ENCODE results near the gene RAPGEF5. TPM values are rescaled to one million over a fixed set of nuclear protein-coding genes. Genes with fewer than 3 reads are reported as not detected.

Gene RAPGEF5
- total RNA-seq, 1 experiment from 2014 or later = 20.8 TPM

GRCh38 chr7:22386206-22386858 is 29.4 kb upstream of the RAPGEF5 start:
- no peak for DNase-seq (ENCODE audit: low read depth, low spot score)
- in situ Hi-C loops (cut with HindIII; ENCODE audit: low pct_unique_long_range_greater_than_20kb, low sequenced_read_pairs) = no loop called here

GRCh38 chr7:22385326-22385725 is 28.4 kb upstream of the RAPGEF5 start:
- no peak for DNase-seq (ENCODE audit: low read depth, low spot score)
- in situ Hi-C loops (cut with HindIII; ENCODE audit: low pct_unique_long_range_greater_than_20kb, low sequenced_read_pairs) = no loop called here

GRCh38 chr7:22380333-22380732 is 23.4 kb upstream of the RAPGEF5 start:
- in situ Hi-C loops (cut with HindIII; ENCODE audit: low pct_unique_long_range_greater_than_20kb, low sequenced_read_pairs) = no loop called here
- DNase-seq (ENCODE audit: low read depth, low spot score) = no peak

- in situ Hi-C loops (cut with HindIII; ENCODE audit: low pct_unique_long_range_greater_than_20kb, low sequenced_read_pairs) = no loop called here
- no peak for DNase-seq (ENCODE audit: low read depth, low spot score)
These were observed 21.4 kb upstream of the RAPGEF5 start for GRCh38 chr7:22378199-22378980.

- in situ Hi-C loops (cut with HindIII; ENCODE audit: low pct_unique_long_range_greater_than_20kb, low sequenced_read_pairs) = no loop called here
- no peak for DNase-seq (ENCODE audit: low read depth, low spot score)
These were observed 20.7 kb upstream of the RAPGEF5 start for GRCh38 chr7:22377703-22378102.

GRCh38 chr7:22375359-22376048 is 18.6 kb upstream of the RAPGEF5 start:
- in situ Hi-C loops (cut with HindIII; ENCODE audit: low pct_unique_long_range_greater_than_20kb, low sequenced_read_pairs) = no loop called here
- peak; percentile 64 for DNase-seq (ENCODE audit: low read depth, low spot score)

GRCh38 chr7:22373911-22374310 is 17.0 kb upstream of the RAPGEF5 start:
- in situ Hi-C loops (cut with HindIII; ENCODE audit: low pct_unique_long_range_greater_than_20kb, low sequenced_read_pairs) = no loop called here
- no peak for DNase-seq (ENCODE audit: low read depth, low spot score)

GRCh38 chr7:22373388-22373787 is 16.4 kb upstream of the RAPGEF5 start:
- in situ Hi-C loops (cut with HindIII; ENCODE audit: low pct_unique_long_range_greater_than_20kb, low sequenced_read_pairs) = no loop called here

GRCh38 chr7:22372863-22373262 is 15.9 kb upstream of the RAPGEF5 start:
- in situ Hi-C loops (cut with HindIII; ENCODE audit: low pct_unique_long_range_greater_than_20kb, low sequenced_read_pairs) = no loop called here
- no peak for DNase-seq (ENCODE audit: low read depth, low spot score)

More at GRCh38 chr7:22373388-22373787, 16.4 kb upstream of the RAPGEF5 start:
- DNase-seq (ENCODE audit: low read depth, low spot score) = no peak

GRCh38 chr7:22371878-22372277 is 14.9 kb upstream of the RAPGEF5 start:
- no peak for DNase-seq (ENCODE audit: low read depth, low spot score)
- in situ Hi-C loops (cut with HindIII; ENCODE audit: low pct_unique_long_range_greater_than_20kb, low sequenced_read_pairs) = no loop called here

GRCh38 chr7:22364900-22365299 is 7.9 kb upstream of the RAPGEF5 start:
- in situ Hi-C loops (cut with HindIII; ENCODE audit: low pct_unique_long_range_greater_than_20kb, low sequenced_read_pairs) = no loop called here
- no peak for DNase-seq (ENCODE audit: low read depth, low spot score)

GRCh38 chr7:22363756-22364422 is 6.9 kb upstream of the RAPGEF5 start:
- DNase-seq (ENCODE audit: low read depth, low spot score) = no peak
- in situ Hi-C loops (cut with HindIII; ENCODE audit: low pct_unique_long_range_greater_than_20kb, low sequenced_read_pairs) = no loop called here

GRCh38 chr7:22361795-22362194 is 4.8 kb upstream of the RAPGEF5 start:
- in situ Hi-C loops (cut with HindIII; ENCODE audit: low pct_unique_long_range_greater_than_20kb, low sequenced_read_pairs) = no loop called here
- DNase-seq (ENCODE audit: low read depth, low spot score) = no peak

GRCh38 chr7:22361320-22361719 is 4.4 kb upstream of the RAPGEF5 start:
- DNase-seq (ENCODE audit: low read depth, low spot score) = no peak
- in situ Hi-C loops (cut with HindIII; ENCODE audit: low pct_unique_long_range_greater_than_20kb, low sequenced_read_pairs) = no loop called here

- in situ Hi-C loops (cut with HindIII; ENCODE audit: low pct_unique_long_range_greater_than_20kb, low sequenced_read_pairs) = no loop called here
- no peak for DNase-seq (ENCODE audit: low read depth, low spot score)
These were observed 2.1 kb upstream of the RAPGEF5 start for GRCh38 chr7:22358820-22359697.

GRCh38 chr7:22357311-22358175 is 589 bp upstream of the RAPGEF5 start:
- no peak for DNase-seq (ENCODE audit: low read depth, low spot score)
- in situ Hi-C loops (cut with HindIII; ENCODE audit: low pct_unique_long_range_greater_than_20kb, low sequenced_read_pairs) = no loop called here
